Glomerular visceral epithelial cell (primary cell): Measurements from ENCODE around the gene INTS3.
"Not testable (repeated sequence)": the region's sequence is repeated elsewhere in the genome, so short reads cannot be mapped to it uniquely, and the experiment has no call there.

Experiments
- DNase-seq: peaks from one replicate; pipeline ENCODE4 v3.0.0-alpha.2; 2016; ENCODE audit errors: extremely low spot score

INTS3 gene

GRCh38 chr1:153698923-153699714, 28.7 kb upstream of the INTS3 start:
- DNase-seq: no peak

DNA sequence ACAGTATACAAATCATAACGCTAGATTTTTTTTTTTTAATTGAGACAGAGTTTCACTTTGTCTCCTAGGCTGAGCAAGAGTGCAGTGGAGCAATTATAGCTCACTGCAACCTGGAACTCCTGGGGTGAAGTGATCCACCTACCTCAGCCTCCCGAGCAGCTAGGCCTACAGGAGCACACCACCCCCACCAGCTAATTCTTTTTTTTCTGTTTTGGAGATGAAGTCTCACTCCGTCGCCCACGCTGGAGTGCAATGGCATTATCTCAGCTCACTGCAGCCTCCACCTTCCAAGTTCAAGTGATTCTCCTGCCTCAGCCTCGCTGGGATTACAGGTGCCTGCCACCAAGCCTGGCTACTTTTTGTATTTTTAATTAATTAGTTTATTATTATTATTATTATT, 28.1 kb upstream of the INTS3 start:
- DNase-seq: no peak

- no peak for DNase-seq
These were observed 22.4 kb upstream of the INTS3 start for GRCh38 chr1:153705484-153705883.

GRCh38 chr1:153711026-153711425, 16.8 kb upstream of the INTS3 start:
- no peak for DNase-seq

- not testable (repeated sequence) for DNase-seq
These were observed 11.6 kb upstream of the INTS3 start for GRCh38 chr1:153716211-153716610.

- DNase-seq: no peak
These were observed 10.5 kb upstream of the INTS3 start for GRCh38 chr1:153717330-153717729.

GRCh38 chr1:153723687-153724086, 4.2 kb upstream of the INTS3 start:
- DNase-seq: no peak

DNA sequence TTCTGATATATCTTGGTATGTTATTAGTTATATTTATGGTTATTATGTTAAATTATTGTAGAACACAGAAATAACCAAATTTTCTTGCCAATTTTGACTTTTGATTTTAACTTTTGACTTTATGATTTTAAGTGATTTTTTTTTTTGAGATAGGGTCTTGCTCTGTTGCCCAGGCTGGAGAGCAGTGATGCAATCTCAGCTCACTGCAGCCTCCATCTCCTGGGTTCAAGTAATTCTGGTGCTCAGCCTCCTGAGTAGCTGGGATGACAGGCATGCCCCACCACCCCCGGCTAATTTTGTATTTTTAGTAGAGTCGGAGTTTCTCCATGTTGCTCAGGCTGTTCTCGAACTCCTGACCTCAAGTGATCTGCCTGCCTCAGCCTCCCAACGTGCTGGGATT, 3.2 kb upstream of the INTS3 start:
- DNase-seq: not testable (repeated sequence)

DNA sequence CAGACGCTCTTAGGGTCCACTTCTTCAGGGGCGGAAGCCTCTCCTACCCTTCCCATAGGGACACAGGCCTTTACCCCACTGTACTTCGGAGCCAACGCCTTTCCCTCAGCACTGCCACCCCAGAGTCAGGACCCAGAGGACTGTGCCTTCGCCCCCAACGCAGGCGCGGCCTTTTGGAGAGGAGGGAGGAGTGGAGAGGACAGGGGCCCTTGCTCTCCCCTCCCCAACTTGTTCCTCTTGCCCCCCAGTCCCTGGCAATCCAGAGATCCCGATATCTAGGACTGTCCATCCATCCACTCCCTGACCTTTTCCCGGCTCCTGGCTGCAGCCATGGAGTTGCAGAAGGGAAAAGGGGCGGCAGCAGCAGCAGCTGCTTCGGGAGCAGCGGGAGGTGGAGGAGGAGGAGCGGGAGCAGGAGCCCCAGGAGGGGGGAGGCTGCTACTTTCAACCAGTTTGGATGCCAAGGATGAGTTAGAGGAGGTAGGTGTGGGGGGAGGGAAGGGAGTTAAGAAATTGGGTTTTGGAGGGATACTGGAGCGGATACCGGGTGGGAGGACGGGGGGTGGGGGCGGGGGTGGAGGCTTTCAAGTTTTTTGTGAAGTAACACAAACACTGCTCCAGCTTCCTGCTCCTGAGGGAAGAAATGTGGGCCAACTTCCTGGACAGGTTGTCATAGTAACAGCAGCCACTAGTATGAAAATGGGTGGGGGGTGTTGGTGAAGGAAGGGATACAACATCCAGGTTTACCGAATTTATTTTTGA, 636 bp downstream of the INTS3 start:
- DNase-seq: peak; percentile 51

GRCh38 chr1:153730468-153730988, 2.7 kb downstream of the INTS3 start:
- no peak for DNase-seq

GRCh38 chr1:153733970-153734369, 6.1 kb downstream of the INTS3 start:
- DNase-seq: no peak

DNA sequence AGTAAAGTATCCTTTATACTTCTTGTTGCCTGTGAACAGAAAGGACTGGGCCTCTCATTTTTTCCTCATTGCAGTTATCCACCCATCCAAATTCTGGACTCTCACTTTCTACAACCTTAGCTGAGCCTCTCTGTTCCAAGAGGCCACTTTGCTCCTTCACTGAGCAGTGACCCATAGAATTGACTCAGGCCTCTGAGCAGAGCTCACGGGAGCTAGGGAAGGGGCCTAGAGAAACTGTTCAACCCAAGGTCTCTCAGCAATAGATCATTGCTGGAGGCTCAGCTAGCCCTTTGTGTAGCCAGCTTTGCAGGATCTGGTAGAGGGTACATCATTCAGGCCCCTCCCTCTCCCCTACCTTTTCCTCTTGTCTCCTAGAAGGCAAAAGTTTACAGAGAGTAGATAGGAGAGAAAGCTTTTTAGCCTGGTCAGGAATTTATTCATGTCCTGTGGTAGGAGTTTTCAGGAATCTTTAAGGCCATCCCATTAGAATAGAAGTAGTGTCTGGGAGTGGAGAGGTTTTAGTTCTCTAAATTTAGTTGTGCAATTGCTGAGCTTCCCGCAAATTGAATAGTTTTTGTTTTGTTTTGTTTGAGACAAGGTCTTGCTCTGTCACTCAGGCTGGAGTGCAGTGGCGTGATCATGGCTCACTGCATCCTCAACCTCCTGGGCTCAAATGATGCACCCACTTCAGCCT, 6.7 kb downstream of the INTS3 start:
- DNase-seq: no peak

- no peak for DNase-seq
These were observed 7.2 kb downstream of the INTS3 start for GRCh38 chr1:153735090-153735420.

DNA sequence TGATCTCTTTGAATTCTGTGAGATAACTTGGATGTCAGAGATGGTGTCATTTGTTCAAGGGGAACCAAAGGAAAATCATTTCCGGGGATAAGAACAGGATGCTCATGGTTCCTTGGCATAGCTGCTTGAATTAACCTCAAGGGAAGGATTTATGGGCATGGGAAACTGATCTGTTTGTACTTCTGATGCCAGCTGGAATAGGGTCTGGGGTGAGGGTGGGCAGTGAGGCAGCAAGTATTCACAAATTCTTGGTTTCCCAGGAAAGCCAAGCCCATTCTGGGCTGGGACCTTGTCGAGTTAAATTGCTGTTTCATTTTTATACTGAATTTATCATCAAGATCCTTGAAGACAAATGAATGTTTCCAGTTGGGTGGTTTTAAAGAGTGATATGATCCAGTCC, 14.1 kb downstream of the INTS3 start:
- no peak for DNase-seq

- peak; percentile 96 for DNase-seq
These were observed 14.7 kb downstream of the INTS3 start for GRCh38 chr1:153742411-153743142.

DNA sequence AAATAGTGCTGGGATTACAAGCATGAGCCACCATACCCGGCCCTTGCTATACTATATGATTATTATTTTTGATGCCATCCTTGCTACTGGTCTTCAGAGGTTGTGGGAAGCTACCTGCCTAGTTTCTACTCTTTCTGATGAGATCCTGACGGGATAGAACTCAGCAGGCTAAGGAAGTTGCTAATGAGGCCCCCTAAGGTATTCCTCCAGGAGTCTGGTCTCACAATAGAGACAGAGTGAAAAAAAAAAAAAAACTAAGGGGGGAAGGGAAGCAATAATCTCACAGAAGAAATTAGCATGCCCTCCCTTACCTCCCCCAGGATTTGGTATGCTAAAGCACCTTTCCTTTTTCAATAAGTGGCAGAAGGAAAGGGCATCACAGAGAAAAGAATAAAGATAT, 17.6 kb downstream of the INTS3 start:
- no peak for DNase-seq

DNA sequence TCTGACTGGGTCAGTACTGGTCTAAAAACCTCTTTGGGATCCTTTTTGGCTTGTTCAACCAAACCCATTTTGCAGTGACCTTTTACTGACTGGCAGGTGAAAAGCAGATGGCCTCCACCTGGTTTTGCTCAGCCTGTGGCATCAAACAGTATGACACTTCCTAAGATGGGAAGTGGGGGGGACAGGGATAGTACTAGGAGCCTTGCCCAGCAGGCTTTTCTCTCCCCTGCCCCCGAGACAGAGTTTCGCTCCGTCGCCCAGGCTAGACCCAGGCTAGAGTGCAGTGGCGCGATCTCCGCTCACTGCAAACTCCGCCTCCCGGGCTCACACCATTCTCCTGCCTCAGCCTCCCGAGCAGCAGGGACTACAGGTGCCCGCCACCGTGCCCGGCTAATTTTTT, 18.3 kb downstream of the INTS3 start:
- no peak for DNase-seq

DNA sequence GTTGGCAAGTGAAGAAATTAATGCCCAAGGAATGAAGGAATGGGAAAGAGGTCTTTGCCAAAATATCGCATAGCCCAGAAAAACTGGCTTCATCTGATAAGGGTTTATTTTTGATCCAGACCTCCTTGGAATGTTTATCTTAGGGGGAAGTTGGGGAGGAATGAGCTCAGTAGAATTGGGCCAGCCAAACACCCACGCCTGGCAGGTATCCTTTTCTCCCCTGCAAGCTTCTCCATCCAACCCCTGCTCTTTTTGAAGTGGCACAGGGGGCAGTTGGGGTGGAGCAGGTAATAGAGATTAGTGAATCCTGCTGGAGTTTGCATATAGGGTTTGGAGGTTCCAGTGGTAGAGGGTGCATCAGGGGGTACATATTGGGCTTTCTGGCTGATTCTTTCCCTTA, 21.1 kb downstream of the INTS3 start:
- no peak for DNase-seq

- DNase-seq: peak; percentile 78
These were observed 21.7 kb downstream of the INTS3 start for GRCh38 chr1:153749408-153750005.

- no peak for DNase-seq
These were observed 22.5 kb downstream of the INTS3 start for GRCh38 chr1:153750026-153750995.
